Astrocyte of the cerebellum (primary cell): ENCODE measurements around the gene RNF41.

Experiments used
- DNase-seq: peaks from one replicate; pipeline ENCODE4 v3.0.0-alpha.2; 2011; ENCODE audit warnings: low read depth
- H3K4me3 ChIP-seq: 2 replicates; pipeline ENCODE4 v1.5.1; 2011; ENCODE audit warnings: mild to moderate bottlenecking, low read depth, low read length, moderate library complexity
- CTCF ChIP-seq: IDR thresholded peaks from 2 replicates; pipeline ENCODE4 v1.5.1; 2012; ENCODE audit warnings: low read length, low read depth, moderate library complexity, mild to moderate bottlenecking; ENCODE audit errors: missing control alignments
- in situ Hi-C: cut with HindIII; loops from 2 replicates; pipeline ENCODE4 v1.10.0; 2017; ENCODE audit warnings: low sequenced_read_pairs

The RNF41 gene

DNA sequence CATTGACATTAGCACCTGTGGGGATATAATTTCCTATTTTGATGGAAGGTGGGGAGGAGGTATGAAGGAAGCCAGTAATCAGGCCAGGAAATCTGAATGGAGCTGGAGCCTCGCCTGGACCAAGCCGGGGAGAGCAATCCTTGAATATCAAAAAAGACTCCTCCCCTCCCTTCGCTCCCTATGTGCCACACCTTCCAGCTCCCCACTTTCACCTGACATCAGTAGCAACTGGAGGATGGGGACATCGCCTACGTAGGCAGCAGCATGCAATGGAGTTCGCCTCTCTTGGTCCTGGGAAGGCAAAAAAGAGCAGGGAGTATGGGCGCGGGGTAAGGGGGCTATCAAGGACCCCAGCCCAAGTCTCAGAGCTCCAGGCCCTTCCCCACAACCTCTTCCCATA lies 35.3 kb upstream of the RNF41 start:
- no peak for DNase-seq
- H3K4me3 ChIP-seq: peak overlapping the region; percentile 87
- in situ Hi-C loops: no loop called here
- no peak for TF ChIP-seq CTCF

DNA sequence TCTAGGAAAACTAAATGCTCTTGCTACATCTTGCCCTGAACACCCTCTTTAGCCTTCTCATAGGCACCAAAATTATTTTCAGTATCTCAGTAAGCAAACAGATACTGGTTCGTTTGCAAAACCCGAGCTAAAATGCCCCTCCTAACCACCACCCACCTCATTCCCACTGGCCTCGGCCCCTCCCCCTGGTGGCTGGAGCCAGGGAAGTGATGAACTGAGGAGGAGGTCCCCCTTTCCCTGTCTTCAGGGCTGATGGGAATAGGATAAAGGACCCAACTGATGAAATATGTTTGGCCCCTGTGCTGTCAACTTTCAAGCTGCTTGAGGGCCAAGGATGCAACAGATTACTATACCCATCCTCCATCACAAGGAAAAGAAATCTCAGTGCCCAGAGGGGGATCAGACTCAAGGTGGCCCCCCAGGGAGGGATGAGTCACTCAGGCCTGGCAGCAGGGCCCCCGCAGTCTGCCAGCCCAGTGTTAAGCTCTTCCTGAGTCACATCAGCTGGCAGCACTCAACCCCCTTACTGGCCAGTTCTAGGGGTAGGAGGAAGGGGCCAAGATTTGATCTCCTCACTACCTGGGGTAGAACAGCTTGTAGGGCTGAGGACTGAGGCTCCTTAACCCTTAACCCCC lies 34.7 kb upstream of the RNF41 start:
- peak; percentile 20 for TF ChIP-seq CTCF
- in situ Hi-C loops: no loop called here
- DNase-seq: no peak
- peak overlapping the region; percentile 87 for H3K4me3 ChIP-seq

GRCh38 chr12:56255671-56256070 lies 33.9 kb upstream of the RNF41 start:
- H3K4me3 ChIP-seq: no peak overlapping the region
- DNase-seq: no peak
- in situ Hi-C loops: no loop called here
- no peak for TF ChIP-seq CTCF

DNA sequence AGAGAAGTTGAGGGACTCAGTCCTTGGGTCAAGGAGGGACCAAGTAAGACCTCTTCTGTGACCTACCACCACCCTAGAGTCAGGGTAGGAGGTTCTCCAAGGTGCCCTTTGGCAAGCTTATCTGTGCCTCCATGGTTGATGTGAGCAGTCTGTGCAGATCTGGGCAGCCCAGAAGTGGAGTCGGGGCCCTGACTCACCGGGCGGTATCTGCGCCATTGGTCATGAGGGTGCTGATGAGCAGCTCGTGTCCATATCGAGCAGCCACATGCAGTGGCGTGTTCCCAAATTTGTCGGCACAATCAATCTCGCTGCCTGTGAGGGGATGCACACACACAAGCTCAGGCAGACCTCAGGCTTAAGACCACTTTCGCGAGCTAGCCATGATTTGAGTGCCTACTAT lies 31.4 kb upstream of the RNF41 start:
- no peak overlapping the region for H3K4me3 ChIP-seq
- DNase-seq: no peak
- in situ Hi-C loops: no loop called here
- no peak for TF ChIP-seq CTCF

DNA sequence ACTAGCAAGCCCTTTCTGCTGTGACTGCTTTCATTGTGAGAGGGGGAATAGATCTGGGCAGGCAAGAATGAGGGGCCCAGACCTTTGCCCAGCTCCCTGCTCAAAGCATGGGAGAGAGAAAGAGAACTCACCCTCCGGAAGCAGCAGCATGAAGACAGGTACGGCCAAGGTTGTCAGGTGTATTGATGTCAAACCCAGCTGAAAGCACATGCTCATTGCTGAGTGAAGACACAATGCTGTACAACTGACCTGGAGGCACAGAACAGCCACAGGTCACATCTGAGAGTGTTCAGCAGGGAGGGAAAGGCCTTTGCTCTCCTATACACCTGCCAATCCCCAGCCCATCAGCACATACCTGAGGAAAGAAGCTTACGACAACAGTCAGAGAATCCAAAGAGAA lies 30.9 kb upstream of the RNF41 start:
- no peak for TF ChIP-seq CTCF

DNA sequence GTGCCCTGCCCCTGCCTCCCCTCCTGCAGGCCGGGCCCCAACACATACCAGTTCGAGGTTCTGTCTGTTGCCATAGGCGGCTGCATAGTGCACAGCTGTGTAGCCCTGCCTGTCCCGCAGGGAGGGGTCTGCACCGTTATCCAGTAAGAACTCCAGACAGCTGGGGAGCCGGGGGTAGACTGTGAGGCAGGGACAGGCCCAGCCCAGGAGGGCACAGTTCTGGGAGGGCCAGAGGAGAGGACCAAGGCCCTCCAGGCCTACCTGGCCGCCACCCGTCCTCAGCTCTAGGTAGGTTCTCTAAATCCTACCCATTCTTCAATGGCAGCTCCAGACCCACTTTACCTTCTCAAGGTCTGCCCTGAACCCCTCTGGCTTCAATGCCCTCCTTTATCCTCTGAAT lies 27.0 kb upstream of the RNF41 start:
- in situ Hi-C loops: no loop called here
- TF ChIP-seq CTCF: no peak
- DNase-seq: no peak
- H3K4me3 ChIP-seq: no peak overlapping the region

More for the DNA sequence above, 30.9 kb upstream of the RNF41 start:
- in situ Hi-C loops: no loop called here
- DNase-seq: no peak
- H3K4me3 ChIP-seq: no peak overlapping the region
